NCI-H1048 (cell line): ENCODE data around the gene PACSIN3.
A peak's percentile ranks its signal among the peaks of the same experiment; 100 is the strongest.

Experiments
- DNase-seq: peaks from one replicate; lab custom pipeline; 2025; lab: John Stamatoyannopoulos, UW

The PACSIN3 gene

DNA sequence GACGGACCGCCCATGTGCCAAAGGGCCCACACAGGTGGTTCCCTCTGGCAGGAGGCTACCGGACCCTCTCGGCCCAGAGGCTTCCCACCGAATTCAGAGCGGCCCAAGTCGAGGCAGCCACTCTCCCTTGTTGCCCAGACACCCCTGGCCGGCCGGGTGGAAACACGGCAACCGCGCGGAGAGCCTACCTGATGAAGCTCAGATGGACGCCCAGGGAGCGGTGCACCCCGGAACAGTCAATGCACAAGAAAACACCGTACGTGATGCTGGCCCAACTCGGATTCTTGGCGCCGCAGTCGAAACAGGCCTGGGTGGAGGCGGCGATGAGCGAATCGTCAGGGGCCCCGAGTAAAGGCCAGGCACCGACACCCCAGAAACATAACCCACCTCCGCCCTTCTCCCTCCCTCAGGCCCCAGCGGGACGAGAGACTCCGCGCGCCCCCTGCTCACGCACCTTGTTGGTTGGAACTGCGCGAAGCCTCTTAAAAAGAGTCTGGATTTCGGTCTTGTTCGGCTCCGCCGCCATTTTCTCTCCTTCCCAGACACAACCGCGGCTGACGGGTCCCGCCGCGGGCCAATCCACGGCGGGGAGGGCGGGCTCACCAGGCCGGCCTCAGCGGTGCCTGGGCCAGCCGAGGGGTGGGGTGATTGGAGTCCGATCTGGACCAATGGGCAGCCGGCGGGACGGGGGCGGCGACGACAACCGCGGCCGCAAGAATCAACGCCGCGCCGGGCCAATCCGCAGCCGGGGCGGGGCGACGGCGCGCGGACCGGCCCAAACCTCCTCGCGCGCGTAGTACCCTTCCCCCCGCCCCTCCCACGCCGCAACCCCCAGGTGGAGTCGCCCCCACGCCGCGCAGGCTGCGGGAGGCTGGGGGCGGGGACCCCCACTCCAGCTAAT is 9.7 kb downstream of the PACSIN3 start, which contains the start of gene ARFGAP2:
ARFGAP2 (minus strand) TSS at position 552 of the 901 bp plus-strand sequence; CDS start at position 526, 26 bp downstream.
- DNase-seq = peak; percentile 84

DNA sequence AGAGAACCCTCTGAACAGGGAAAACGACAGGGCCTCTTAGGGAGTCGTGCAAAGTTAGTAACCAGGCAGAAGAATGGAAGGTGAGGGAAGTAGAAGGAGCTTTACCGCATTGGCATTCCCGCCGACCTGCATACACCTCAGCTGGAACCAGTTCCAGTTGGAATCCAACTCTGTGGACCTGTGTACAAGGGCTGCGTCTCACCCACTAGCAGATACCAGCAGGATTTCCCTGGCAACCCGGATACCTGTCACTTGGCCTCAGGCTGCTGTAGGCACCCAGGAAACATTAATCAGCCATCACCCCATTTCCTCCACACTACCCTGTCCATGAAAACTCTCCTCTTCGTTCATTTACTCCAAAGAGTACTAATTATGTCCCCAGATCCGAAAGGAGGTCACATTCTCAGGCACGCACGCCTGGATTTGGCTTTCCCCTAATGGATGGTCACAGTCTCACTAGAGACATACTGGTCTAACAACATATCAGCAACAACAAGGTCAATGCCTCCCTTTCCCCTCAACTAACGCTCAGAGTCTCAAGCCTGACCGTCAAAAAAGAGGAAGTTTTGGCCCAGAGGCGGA is 10.4 kb downstream of the PACSIN3 start:
- no peak for DNase-seq

DNA sequence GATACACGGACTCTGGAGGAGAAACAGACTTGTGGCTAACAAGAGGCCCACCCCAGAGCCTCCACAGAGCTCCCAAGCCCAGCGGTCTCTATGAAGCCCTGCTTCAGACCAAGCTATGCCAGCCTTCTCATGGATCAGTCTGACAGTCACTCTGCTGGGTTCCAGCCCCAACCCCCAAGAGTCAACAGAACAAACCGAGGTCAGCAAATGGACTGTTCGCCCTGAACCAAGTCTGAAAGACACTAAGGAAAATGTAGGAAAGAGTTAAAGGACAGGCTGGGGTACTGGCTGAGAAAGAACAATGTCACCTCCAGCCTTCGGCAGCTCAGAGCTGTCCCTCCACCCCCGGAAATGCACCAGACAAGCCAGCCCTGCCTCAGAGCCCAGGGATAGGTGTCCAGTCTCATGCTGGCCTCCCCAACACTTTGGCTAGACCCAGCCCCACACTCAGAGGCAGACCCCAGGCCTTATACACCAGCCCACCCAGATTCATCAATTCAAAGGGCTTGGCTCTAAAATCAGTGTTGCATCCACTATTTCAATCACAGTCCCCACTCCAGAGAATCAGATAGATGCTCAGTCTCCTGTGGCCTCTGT is 13.4 kb downstream of the PACSIN3 start:
- DNase-seq = no peak

DNA sequence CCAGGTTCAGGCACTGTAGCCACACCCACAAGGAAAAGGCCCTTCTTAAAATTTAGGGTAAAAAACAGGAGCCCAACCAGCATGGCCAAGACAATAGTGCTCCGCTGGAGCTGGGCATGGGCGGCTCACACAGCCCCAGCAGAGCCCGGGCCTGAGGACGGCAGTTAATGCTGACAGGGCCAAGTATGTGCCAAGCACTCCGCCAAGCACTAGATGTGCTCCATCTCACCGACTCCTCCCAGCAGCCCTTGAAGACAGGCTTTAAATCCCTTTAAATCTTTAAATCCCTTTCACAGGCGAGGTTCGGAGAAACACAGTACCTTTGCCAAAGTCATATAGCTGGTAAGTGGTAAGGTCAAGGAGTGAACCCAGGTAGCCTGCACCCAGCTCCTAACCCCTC is 14.4 kb downstream of the PACSIN3 start:
- no peak for DNase-seq

DNA sequence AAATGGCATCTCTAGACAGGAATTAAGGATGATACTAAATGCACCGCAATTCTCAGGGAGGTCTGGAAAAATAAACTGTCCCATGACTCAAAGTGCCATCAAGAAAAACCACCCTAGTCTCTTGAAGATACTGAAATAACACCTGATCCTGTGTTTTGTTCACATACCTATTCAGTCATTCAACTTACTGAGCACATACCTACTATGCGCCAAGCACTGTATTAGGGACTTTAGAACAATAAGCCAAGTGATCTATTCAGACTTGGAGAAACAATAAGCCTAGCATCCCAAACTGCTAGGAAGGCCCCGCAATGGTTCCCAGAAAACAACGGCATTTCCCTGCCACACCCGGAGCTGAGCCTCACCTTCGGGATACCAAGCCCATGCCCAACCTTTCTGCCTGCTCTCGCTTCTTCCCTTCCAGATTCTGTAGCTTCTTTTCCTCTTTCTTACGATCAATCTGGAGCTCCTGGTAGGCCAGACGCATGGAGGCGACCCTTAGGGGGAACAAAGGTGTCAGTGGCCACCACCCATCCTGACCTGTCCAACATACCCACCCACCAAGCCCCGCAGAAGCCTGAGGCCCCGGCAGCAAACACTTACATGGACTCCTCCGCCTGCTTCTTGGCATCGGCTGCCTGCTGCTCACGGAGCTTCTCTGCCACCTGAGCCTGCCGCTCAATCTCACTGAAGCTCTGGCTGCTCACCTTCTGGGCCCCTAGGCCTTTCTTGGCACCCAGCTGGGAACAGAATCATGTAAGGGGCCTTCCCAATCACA is 15.0 kb downstream of the PACSIN3 start:
- DNase-seq = no peak

DNA sequence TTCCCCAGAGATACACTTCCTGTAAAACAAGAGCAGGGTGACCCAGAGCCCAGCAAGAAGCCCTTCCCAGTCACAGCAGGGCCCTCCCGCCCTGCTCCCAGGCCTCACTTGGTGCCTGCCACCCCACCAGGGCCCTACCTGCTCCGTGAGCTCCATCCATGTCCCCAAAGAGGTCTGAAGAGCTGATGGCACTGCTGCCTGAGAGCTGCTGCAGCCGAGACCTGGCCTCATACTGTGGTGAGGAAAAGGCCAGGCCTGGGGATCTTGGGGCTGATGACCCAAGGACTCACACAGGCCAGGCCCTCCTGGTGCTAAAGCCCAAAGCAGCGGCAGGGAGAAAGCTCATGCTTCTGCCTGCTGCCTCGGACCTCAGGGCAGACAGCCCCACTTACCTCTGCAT is 19.9 kb downstream of the PACSIN3 start:
- DNase-seq = no peak

DNA sequence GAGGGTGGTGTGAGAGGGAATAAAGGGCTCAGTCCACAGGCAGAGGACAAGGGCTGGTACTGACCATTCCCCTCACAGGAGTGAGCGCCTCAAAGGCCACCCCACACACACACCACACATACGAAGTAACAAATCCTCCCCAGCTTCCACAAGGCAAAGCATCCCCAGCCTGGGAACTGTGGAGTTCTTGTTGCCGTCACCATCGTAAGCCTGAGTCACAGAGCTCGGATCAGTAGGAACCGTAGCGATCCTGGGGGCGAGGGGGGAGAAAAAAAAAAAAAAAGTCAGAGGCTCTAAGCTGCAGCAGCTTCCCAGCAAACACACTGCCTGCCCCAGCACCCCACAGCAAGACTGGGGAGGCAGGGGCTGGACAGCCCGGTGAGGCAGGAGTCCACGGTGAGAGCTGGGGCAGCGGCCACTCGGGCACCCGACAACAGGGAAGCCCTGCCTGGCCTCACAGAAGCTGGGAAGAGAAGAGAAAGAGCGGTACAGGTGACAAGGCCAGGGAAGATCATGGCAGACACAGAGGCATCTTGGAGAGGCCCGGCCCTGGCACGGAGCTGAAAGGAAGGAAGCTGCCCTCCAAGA is 20.9 kb downstream of the PACSIN3 start:
- no peak for DNase-seq

DNA sequence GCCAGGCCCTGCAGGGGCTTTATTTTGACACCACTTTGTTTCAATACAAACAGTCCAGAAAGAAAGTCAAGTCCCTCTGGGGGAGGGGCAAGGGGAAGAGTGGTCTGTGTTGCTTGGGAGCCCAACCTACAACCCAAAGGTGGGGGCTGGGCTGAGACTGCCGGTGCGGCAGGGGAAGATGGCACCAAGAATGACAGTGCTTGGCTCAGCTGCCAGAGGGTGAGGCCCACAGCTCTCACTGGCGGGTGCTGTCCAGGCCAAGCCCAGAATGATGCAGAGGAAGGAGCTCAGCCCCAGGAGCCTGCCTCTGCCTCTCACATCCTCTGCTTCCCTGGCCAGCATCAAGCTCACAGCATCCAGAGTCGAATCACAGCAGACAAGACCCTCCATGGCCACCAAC is 21.9 kb downstream of the PACSIN3 start:
- no peak for DNase-seq

DNA sequence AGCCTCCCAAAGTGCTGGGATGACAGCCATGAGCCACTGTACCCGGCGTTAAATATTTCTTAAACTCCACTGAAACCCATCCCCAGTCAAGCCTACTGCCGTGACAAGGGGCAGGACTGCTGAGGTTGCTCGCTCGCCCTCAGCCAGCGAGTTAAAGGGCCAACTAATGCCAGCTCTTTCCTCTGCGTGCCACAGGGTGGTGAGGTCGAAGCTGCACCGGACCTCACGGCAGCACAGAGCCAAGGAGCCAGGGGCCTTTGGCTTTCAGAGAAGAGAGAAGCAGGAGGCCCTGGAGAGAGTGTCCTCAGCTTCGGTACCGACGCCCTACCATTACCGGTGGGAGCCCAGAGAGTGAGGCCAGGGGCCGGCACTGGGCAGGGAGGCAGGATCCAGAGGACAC is 22.3 kb downstream of the PACSIN3 start:
- no peak for DNase-seq

DNA sequence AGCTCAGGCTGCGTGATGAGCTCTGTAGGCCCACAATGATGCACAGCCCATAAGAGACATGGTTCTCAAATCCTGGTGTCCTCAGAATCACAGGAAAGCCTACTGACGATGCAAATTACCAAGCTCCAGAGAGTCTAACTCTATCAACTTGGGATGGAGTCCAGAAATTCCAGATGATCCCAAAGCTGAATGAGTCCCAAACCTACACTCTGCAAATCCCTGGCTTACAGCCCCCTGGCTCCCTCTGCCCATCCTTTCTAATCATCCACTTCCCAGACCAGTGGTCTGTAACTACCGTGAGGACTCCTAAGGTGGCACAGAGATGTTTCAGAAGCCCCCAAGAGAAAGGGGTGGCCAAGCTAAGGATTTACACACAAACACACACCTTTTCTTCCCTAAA is 23.0 kb downstream of the PACSIN3 start:
- no peak for DNase-seq

DNA sequence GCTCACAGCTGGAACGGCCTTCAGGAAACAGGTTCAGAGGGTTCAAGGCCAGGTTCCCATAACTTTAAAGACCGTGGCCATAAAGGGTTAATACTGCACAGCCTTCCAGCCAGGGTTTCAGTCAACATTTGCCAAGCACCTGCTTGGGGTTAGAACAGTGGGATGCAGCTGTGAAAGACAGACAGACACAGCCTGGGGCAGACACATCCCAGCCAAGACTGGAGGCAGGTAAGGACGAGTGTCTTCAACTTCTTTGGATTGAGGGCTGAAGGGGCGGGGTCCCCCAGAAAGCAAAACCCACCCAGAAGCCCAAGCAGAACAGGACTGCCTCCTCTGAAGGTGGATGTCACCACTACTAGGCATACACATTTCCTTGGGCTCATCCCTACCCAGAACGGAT is 23.8 kb downstream of the PACSIN3 start:
- no peak for DNase-seq

DNA sequence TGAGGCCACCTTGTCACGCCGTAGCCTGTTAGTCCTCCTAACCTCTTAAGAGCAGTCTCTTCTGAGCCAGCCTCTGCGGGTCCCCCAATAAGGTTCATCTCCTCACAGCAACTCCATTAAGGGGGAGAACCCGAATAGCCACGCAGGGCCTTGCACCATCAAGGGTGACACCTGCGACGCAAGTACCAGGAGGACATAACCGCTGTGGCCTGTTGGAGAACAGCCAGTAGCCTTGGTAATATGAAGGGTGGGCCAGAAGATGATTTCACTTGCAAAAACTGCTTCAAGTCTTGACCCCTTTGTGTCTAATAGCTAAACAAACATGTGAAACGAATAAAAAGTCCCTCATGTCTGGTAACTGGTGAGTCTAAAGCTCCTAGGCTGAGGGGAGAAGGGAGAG is 24.3 kb downstream of the PACSIN3 start:
- DNase-seq = no peak

DNA sequence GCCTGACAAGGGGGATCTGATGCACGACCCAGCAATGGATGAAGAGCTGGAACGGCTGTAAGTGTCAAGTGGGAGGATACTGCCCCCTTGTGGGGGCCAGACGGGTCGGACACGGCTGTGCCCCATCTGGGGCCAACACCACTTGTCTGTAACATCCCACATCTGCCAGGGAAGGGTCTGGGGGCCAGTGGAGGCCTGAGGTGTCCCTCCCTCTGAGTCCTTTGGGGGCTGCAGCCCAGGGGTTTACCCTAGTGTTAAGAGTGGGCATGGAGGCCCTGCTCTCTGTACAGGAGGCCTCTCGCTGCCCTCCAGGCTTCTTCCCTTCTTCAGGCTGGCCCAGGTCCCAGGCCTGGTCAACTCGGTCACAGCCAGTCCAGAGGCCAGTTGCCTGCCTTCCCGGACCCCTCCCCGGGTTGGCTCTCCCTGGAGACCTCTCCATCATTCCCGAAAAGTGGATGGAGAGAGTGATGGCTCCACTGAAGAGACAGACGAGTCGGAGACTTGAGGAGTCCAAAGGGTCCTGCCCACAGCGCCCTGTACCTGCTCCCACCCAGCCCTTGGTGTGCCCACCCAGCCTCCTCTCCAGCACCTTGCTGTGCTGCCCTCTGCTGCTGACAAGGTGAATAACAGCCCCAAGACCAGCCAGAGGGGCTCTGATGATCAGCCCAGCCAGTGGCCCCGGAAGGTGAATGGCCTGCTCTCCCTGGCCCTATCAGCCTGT is 24.9 kb downstream of the PACSIN3 start:
- no peak for DNase-seq

DNA sequence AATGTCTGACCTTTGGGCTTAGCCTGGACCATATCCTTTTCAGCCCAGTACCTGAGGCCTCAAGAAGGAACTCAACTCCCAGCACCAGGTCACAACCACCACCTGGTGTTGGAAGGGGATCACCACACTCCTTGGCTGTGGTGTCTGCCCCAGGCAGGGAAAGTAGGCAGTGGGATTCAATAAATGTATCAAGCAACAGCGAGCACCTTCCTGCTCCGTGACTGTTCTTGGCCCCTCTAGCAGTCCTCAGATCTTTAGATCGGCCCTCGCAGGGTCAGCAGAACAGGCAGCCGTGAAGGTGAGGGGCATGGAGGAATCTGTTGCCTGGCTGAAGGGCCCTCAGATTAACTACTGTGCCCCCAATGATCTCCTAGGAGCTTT is 25.5 kb downstream of the PACSIN3 start:
- DNase-seq = no peak

DNA sequence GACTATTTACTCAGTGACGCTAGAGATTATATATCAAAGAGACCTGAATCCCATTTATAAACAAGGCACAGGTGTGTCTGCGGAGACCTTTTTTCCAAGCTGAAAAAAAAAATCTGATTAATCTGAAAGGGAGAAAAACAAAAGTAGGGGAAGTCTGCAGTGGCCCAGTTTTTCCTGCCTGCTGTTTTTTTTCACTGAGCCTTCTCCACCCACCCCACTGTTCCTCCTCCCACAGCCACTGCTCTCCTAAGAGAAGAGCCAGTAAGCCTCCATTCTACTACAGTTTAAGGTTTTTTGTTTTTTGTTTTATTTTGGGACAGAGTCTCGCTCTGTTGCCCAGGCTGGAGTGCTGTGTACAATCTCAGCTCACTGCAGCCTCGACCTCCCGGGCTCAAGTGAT is 28.0 kb downstream of the PACSIN3 start:
- DNase-seq = no peak

DNA sequence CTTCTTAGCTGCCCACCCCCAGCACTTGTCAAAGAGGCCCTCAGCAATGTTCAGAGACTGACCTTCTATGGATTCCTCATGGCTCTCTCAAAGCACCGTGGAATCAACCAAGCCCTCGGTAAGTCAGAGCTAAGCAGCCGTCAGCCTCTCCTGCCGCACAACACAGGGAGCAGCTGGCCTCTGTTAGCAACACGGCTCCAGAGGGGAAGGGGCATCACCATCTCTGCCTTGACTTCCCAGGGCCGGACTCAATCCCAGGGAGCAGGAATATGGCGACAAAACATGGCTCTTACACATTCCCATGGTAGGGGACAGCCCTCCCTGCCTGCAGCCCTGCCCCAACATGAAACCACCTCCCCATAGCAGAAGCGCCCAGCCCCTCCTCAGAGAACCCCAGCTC is 28.4 kb downstream of the PACSIN3 start:
- no peak for DNase-seq

DNA sequence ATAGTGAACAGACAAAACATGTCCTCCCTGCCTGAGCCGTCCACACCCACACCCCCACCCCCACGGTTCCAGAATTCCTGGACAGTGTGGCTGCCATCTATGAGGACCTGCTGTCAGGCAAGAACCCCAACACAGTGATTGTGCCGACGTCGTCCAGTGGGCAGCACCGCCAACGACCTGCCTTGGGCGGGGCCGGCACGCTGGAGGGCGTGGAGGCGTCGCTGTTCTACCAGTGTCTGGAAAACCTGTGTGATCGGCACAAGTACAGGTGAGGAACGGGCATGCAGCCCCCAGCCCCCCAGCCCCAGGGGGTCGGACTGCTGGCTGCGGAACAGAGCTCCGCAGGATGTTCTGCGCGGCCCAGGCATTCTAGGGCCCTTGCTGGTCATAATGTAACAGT is 29.3 kb downstream of the PACSIN3 start:
- DNase-seq = no peak

DNA sequence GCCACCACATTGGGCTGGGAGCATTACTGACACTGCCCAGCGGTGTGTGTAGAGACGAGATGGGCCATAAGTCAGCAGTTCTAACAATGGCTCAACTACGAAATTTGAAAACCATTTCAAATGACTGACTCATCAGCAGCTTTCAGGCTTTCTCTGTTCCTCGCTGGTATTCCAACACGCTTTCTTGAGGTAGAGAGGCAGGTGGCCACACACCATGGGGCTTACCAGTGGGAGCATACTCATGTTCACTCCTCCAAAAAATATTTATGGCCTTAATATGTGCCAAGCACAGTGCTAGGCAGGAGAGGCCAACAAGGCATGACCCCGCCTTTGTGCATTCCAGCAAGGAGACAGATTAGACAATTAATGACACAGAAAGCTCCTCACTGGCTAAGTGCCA is 29.9 kb downstream of the PACSIN3 start:
- DNase-seq = no peak

DNA sequence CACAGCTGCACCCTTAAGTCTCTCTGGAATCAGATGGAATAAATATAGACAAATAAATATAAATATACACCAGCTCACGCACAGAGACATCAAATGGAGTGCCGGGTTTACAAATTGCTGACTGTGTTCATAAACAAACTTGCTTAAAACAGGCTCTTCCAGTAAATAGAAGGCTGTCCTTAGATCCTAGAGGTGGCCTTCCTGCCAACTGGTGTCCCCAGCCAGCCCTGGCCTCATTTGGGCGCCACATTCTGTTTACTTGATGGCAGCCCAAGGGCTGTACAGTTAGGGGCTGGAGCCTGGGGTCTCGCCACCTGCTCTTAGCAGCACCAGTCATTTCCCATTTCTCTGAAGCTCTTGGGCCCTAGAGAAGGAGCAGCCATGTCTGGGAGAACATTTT is 30.4 kb downstream of the PACSIN3 start:
- DNase-seq = no peak

DNA sequence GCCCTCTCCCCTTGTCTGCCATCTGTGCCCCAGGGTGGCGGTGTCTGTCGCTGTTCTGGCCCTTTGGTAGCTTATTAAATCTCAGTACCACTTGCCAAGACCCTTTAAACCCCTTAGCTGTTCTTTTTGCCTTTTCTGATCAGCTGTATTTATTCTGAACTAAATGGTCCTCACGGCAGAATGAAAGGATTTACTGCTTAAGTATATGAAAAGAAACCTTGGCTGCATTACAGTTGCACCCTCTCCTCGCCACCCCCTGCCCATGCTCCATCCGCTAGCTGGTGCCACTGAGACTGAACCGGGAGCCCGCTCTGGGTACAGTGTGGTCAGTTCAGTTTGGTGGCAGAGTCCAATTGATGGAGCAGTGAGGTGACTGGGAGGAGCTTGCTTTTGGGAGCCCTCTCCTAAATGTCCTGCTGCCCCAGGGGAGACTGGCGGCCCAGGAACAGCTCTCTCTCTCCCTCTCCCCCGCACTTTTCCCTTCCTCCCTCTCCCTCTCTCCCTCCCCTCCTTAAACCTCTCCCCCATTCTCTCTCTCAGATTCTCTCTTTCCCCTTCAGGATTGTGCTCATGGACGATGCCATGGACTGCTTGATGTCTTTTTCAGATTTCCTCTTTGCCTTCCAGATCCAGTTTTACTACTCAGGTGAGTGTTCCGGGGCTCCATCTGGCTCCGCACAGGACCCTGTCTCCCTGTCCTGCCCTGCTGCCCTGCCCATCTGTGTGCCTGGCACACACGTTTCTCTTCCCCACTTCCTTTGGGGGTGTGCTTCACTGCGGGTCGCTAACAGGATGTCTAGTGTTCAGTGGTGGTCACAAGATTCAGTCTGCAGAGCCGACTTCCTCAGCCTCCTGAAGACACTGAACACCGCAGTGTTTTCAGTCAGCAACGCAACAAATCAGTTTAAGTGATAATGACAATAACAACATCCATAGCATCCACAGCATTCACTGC is 31.3 kb downstream of the PACSIN3 start:
- no peak for DNase-seq
